Epithelial cell of esophagus (primary cell): Measurements from ENCODE around the gene UBAC1.

Source experiments
- DNase-seq: peaks from one replicate; pipeline ENCODE4 v3.0.0; 2010; ENCODE audit warnings: low read depth
- H3K4me3 ChIP-seq: 2 replicates; pipeline ENCODE4 v1.5.1; 2011; ENCODE audit warnings: mild to moderate bottlenecking, low read length, control low read depth
- TF ChIP-seq, protein P1 (sequence below): IDR thresholded peaks from 2 replicates; pipeline ENCODE4 v1.5.1; 2011; ENCODE audit warnings: low read depth, mild to moderate bottlenecking, low read length, control low read depth, inconsistent platforms; ENCODE audit not compliant: insufficient read depth; ENCODE audit errors: missing control alignments

The UBAC1 gene

DNA sequence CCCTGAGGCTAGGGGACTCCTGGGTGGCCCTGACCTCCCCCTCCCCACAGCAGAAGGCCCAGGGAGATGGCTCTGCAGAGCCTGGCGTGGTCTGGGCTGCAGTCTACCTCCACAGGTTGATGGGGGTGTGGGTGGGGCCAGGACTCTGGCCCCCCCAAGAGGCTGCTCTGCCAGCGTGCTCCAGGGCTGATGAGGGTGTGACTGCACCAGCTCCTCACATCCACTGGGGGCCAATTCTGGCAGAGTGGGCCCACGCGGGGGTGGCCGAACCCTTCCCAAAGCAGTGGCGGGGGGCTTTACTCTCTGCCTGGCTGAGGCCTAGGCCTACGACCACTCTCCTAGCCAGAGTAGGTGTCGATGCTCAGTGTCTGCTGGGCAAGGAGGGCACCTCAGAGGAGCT, 28.0 kb upstream of the UBAC1 start:
- TF ChIP-seq, protein P1, sequence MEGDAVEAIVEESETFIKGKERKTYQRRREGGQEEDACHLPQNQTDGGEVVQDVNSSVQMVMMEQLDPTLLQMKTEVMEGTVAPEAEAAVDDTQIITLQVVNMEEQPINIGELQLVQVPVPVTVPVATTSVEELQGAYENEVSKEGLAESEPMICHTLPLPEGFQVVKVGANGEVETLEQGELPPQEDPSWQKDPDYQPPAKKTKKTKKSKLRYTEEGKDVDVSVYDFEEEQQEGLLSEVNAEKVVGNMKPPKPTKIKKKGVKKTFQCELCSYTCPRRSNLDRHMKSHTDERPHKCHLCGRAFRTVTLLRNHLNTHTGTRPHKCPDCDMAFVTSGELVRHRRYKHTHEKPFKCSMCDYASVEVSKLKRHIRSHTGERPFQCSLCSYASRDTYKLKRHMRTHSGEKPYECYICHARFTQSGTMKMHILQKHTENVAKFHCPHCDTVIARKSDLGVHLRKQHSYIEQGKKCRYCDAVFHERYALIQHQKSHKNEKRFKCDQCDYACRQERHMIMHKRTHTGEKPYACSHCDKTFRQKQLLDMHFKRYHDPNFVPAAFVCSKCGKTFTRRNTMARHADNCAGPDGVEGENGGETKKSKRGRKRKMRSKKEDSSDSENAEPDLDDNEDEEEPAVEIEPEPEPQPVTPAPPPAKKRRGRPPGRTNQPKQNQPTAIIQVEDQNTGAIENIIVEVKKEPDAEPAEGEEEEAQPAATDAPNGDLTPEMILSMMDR = no peak
- no peak overlapping the region for H3K4me3 ChIP-seq
- no peak for DNase-seq

DNA sequence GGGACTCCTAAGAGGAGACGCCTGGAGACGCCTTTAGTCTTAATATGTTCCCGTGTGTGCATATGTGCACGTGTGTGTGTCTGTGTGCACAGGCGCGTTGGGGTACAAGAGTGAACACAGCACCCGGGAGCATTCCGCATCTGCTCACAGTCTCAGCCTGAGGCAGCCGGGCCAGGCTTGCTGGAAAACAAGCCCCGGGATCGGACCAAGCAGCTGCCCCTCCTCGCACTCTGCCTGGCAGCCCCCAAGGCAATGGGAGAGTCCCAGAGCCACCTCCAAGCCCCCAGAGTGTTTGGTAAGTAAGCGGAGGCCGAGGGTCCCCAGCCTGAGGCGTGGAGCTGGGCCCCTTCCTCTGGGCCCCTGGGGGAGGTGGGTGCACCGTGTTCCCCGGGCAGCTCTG, 27.3 kb upstream of the UBAC1 start:
- TF ChIP-seq, protein P1 = no peak
- DNase-seq = no peak

DNA sequence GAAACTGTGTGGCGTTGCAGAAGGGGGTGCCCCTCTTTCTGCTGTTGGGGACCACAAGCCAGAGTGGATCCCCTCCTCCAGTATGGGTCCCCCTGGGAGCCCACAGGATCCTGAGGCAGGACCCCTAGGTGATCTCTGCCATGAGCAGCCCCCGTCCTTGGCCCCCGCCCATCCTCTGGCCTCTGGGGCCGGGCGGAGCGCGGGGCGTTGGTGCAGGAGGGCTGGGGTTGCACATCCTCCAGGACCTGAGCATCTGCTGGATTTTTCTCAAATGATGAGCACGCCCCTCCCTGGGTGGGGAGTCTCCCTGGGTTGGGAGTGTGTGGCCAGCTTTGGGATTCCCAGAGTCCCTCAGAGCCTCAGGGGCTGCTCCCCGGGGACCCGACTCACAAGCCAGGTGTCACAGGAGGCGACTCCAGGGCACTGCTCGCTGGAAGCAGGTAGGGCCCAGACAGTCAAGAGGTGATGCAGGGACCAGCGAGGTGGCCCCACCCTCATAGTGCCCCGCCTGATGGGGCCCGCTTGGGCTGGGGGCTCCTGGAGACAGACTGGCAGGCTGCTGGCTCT, 26.7 kb upstream of the UBAC1 start:
- DNase-seq = no peak
- TF ChIP-seq, protein P1 = no peak

More for the DNA sequence above, 27.3 kb upstream of the UBAC1 start:
- no peak overlapping the region for H3K4me3 ChIP-seq

DNA sequence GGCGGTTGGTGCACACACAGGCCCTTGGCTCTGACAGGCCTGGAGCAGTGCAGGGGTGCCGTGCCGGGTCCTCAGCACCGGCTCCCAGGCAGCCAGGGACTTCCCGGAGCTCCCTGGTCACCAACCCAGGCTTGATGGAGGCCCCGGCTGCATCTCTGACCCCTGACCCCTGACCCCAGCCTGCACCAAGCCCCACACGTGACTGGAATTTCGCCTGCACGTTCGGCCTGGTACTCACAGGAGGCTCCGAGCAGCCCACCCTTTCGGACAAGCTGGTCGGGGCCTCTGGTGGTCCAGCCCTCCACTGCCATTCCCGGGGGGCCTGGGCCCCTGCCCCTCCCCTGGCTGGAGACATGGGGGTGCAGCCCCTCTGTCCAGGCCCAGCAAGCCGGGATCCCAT, 25.4 kb upstream of the UBAC1 start:
- no peak overlapping the region for H3K4me3 ChIP-seq
- no peak for DNase-seq
- TF ChIP-seq, protein P1 = no peak

More for the DNA sequence above, 26.7 kb upstream of the UBAC1 start:
- no peak overlapping the region for H3K4me3 ChIP-seq

- TF ChIP-seq, protein P1 = no peak
Observed at GRCh38 chr9:135985889-135986288, 24.7 kb upstream of the UBAC1 start.

DNA sequence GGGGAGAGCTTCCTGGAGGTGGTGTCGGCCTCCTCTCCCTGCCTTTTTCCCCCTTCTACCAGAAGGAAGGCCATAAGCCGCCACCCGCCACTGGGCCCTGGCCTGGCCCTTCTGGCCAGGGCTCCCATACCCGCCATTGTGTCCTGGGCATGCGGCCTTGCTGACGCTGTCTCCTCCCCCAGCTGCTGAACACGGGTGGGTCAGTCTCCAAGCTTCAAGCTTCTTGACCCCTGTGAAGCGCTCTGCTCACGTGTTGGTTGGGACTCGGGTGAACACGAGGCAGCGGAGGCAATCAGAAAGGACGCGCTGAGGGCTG, 24.2 kb upstream of the UBAC1 start:
- no peak overlapping the region for H3K4me3 ChIP-seq
- no peak for DNase-seq
- TF ChIP-seq, protein P1 = no peak

More at GRCh38 chr9:135985889-135986288, 24.7 kb upstream of the UBAC1 start:
- no peak overlapping the region for H3K4me3 ChIP-seq
- DNase-seq = no peak

- H3K4me3 ChIP-seq = no peak overlapping the region
- TF ChIP-seq, protein P1 = no peak
- DNase-seq = no peak
Observed at GRCh38 chr9:135984072-135984710, 23.0 kb upstream of the UBAC1 start.
